ENCODE data around the gene TRIM56. TPM values are rescaled to one million over a fixed set of nuclear protein-coding genes. Genes with fewer than 3 reads are reported as not detected.

The TRIM56 gene
- total and polyA plus RNA-seq, 2 of the 13 experiments (the other 11 are each of a cell fraction or from before 2014, with no cell fraction given) = 3.2 to 7.1 TPM

DNA sequence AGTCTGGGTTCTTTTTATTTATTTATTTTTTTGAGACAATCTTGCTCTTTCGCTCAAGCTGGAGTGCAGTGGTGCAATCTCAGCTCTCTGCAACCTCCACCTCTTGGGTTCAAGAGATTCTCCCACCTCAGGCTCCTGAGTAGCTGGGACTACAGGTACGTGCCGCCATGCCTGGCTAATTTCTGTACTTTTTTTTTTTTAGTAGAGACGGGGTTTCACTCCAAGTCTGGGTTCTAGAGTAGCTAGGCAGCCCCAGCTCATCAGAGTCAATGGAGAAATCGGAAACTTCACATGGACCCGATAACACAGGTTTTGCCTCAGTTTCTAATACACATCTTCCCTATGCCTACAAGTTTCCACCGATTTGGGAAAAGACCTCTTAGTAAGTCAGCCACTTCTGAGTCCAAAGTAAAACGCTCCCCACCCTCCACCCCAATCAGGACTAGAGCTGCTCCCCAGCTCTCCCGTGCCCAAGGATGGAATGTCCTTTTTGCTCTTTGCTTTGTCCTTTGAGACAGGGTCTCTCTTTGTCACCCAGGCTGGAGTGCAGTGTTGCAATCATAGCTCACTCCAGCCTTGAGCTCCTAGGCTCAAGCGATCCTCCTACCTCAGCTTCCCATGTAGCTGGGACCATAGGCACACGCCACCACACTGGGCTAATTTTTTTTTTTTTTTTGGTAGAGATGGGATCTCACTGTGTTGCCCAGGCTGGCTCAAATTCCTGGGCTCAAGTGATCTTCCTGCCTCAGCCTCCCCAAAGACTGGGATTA is 37.8 kb downstream of the TRIM56 start (continued):
- TF ChIP-seq KLF12 (CRISPR knock-in tag; IDR thresholded peaks at IDR 0.05; ENCODE audit: borderline replicate concordance) (no peak), ZNF234 (CRISPR knock-in tag; conservative IDR thresholded peaks at IDR 0.05) (no peak), ZNF788 (CRISPR knock-in tag; IDR thresholded peaks at IDR 0.05; ENCODE audit: borderline replicate concordance) (peak; percentile 67; the same call in 1 of the 2 replicates), HCFC1 (IDR thresholded peaks at IDR 0.05; ENCODE audit: low read depth, low read length) (no peak), ZSCAN21 (CRISPR knock-in tag; IDR thresholded peaks at IDR 0.05; ENCODE audit: borderline replicate concordance) (no peak; the same call in 1 of the 2 replicates), BRCA1 (CRISPR knock-in tag; IDR thresholded peaks at IDR 0.05) (0 out of 2 replicates have a peak, but pooled peaks have one; percentile 70), CAMTA2 (CRISPR knock-in tag; IDR thresholded peaks at IDR 0.05; ENCODE audit: borderline replicate concordance) (no peak), CCDC6 (CRISPR knock-in tag; IDR thresholded peaks at IDR 0.05) (peak; percentile 48; the same call in 1 of the 2 replicates), NFYC (CRISPR knock-in tag; IDR thresholded peaks at IDR 0.05) (no peak), HIVEP1 (CRISPR knock-in tag; IDR thresholded peaks at IDR 0.05) (peak; percentile 36; the same call in 1 of the 2 replicates)
- TF ChIP-seq, protein P1, sequence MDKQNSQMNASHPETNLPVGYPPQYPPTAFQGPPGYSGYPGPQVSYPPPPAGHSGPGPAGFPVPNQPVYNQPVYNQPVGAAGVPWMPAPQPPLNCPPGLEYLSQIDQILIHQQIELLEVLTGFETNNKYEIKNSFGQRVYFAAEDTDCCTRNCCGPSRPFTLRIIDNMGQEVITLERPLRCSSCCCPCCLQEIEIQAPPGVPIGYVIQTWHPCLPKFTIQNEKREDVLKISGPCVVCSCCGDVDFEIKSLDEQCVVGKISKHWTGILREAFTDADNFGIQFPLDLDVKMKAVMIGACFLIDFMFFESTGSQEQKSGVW (CRISPR knock-in tag; IDR thresholded peaks at IDR 0.05; ENCODE audit: borderline replicate concordance) = no peak
- TF ChIP-seq, protein P2, sequence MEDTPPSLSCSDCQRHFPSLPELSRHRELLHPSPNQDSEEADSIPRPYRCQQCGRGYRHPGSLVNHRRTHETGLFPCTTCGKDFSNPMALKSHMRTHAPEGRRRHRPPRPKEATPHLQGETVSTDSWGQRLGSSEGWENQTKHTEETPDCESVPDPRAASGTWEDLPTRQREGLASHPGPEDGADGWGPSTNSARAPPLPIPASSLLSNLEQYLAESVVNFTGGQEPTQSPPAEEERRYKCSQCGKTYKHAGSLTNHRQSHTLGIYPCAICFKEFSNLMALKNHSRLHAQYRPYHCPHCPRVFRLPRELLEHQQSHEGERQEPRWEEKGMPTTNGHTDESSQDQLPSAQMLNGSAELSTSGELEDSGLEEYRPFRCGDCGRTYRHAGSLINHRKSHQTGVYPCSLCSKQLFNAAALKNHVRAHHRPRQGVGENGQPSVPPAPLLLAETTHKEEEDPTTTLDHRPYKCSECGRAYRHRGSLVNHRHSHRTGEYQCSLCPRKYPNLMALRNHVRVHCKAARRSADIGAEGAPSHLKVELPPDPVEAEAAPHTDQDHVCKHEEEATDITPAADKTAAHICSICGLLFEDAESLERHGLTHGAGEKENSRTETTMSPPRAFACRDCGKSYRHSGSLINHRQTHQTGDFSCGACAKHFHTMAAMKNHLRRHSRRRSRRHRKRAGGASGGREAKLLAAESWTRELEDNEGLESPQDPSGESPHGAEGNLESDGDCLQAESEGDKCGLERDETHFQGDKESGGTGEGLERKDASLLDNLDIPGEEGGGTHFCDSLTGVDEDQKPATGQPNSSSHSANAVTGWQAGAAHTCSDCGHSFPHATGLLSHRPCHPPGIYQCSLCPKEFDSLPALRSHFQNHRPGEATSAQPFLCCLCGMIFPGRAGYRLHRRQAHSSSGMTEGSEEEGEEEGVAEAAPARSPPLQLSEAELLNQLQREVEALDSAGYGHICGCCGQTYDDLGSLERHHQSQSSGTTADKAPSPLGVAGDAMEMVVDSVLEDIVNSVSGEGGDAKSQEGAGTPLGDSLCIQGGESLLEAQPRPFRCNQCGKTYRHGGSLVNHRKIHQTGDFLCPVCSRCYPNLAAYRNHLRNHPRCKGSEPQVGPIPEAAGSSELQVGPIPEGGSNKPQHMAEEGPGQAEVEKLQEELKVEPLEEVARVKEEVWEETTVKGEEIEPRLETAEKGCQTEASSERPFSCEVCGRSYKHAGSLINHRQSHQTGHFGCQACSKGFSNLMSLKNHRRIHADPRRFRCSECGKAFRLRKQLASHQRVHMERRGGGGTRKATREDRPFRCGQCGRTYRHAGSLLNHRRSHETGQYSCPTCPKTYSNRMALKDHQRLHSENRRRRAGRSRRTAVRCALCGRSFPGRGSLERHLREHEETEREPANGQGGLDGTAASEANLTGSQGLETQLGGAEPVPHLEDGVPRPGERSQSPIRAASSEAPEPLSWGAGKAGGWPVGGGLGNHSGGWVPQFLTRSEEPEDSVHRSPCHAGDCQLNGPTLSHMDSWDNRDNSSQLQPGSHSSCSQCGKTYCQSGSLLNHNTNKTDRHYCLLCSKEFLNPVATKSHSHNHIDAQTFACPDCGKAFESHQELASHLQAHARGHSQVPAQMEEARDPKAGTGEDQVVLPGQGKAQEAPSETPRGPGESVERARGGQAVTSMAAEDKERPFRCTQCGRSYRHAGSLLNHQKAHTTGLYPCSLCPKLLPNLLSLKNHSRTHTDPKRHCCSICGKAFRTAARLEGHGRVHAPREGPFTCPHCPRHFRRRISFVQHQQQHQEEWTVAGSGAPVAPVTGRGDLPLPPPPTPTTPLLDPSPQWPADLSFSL (CRISPR knock-in tag; IDR thresholded peaks at IDR 0.05) = no peak
- TF ChIP-seq, protein P3, sequence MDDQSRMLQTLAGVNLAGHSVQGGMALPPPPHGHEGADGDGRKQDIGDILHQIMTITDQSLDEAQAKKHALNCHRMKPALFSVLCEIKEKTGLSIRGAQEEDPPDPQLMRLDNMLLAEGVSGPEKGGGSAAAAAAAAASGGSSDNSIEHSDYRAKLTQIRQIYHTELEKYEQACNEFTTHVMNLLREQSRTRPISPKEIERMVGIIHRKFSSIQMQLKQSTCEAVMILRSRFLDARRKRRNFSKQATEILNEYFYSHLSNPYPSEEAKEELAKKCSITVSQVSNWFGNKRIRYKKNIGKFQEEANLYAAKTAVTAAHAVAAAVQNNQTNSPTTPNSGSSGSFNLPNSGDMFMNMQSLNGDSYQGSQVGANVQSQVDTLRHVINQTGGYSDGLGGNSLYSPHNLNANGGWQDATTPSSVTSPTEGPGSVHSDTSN (CRISPR knock-in tag; IDR thresholded peaks at IDR 0.05; ENCODE audit: borderline replicate concordance) = no peak
- TF ChIP-seq, protein P4, sequence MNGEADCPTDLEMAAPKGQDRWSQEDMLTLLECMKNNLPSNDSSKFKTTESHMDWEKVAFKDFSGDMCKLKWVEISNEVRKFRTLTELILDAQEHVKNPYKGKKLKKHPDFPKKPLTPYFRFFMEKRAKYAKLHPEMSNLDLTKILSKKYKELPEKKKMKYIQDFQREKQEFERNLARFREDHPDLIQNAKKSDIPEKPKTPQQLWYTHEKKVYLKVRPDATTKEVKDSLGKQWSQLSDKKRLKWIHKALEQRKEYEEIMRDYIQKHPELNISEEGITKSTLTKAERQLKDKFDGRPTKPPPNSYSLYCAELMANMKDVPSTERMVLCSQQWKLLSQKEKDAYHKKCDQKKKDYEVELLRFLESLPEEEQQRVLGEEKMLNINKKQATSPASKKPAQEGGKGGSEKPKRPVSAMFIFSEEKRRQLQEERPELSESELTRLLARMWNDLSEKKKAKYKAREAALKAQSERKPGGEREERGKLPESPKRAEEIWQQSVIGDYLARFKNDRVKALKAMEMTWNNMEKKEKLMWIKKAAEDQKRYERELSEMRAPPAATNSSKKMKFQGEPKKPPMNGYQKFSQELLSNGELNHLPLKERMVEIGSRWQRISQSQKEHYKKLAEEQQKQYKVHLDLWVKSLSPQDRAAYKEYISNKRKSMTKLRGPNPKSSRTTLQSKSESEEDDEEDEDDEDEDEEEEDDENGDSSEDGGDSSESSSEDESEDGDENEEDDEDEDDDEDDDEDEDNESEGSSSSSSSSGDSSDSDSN (CRISPR knock-in tag; IDR thresholded peaks at IDR 0.05) = no peak
- TF ChIP-seq, protein P5, sequence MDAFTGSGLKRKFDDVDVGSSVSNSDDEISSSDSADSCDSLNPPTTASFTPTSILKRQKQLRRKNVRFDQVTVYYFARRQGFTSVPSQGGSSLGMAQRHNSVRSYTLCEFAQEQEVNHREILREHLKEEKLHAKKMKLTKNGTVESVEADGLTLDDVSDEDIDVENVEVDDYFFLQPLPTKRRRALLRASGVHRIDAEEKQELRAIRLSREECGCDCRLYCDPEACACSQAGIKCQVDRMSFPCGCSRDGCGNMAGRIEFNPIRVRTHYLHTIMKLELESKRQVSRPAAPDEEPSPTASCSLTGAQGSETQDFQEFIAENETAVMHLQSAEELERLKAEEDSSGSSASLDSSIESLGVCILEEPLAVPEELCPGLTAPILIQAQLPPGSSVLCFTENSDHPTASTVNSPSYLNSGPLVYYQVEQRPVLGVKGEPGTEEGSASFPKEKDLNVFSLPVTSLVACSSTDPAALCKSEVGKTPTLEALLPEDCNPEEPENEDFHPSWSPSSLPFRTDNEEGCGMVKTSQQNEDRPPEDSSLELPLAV (CRISPR knock-in tag; conservative IDR thresholded peaks at IDR 0.05; ENCODE audit: low read depth) = no peak
